MCF 10A (cell line): ENCODE results near the gene TNFRSF8. TPM values are rescaled to one million over a fixed set of nuclear protein-coding genes. Genes with fewer than 3 reads are reported as not detected.

ENCODE experiments used
- BruUV-seq: library from RNA; stranded (reverse); fragments of 400-500 nt; replicated peaks from 2 replicates; lab custom pipeline; 2021; lab: Mats Ljungman, UMichigan
- CTCF ChIA-PET: fragments of 300-600 bp; sonication (Branson Sonifier 250); formaldehyde crosslinking; extraction: SDS; loops from one replicate; lab custom pipeline; 2021; ENCODE audit warnings: antibody characterized with exemption, inconsistent platforms; lab: Yijun Ruan, JAX
- POLR2A ChIA-PET: fragments of 300-600, 350-650 bp; sonication (Branson Sonifier 250); formaldehyde crosslinking; extraction: SDS; loops from one replicate; lab custom pipeline; 2020; ENCODE audit warnings: antibody characterized with exemption, inconsistent platforms; lab: Yijun Ruan, JAX
- DNase-seq: peaks from one replicate; pipeline ENCODE4 v3.0.0-alpha.2; 2018; ENCODE audit not compliant: unreplicated experiment
- H3K27ac Mint-ChIP-seq: one replicate; pipeline ENCODE4 v1.8.0; 2022; ENCODE audit warnings: mild to moderate bottlenecking, low read depth, mixed read lengths; ENCODE audit not compliant: unreplicated experiment
- H3K27me3 Mint-ChIP-seq: one replicate; pipeline ENCODE4 v1.8.0; 2022; ENCODE audit warnings: mixed read lengths; ENCODE audit not compliant: insufficient read depth, unreplicated experiment
- H3K36me3 Mint-ChIP-seq: one replicate; pipeline ENCODE4 v1.8.0; 2022; ENCODE audit warnings: mild to moderate bottlenecking, moderate library complexity, mixed read lengths; ENCODE audit not compliant: insufficient read depth, unreplicated experiment
- H3K4me1 Mint-ChIP-seq: one replicate; pipeline ENCODE4 v1.8.0; 2022; ENCODE audit warnings: mixed read lengths; ENCODE audit not compliant: insufficient read depth, unreplicated experiment
- H3K4me3 Mint-ChIP-seq: one replicate; pipeline ENCODE4 v1.8.0; 2022; ENCODE audit warnings: mild to moderate bottlenecking, moderate library complexity, mixed read lengths; ENCODE audit not compliant: unreplicated experiment
- H3K9me3 Mint-ChIP-seq: one replicate; pipeline ENCODE4 v1.8.0; 2022; ENCODE audit warnings: mixed read lengths; ENCODE audit not compliant: unreplicated experiment
- intact Hi-C: fragments of 100-400 bp; cut with micrococcal nuclease; formaldehyde crosslinking; loops from 2 replicates; pipeline ENCODE4 v1.14.1; 2022
- total RNA-seq: library from RNA; stranded (reverse); gene quantifications from 2 replicates; pipeline ENCODE4 v1.2.3, GENCODE V29; 2022
- TF ChIP-seq, protein P1 (sequence below): fragments of 200-600 bp; IDR thresholded peaks from one replicate; pipeline ENCODE4 v1.8.0; 2022; ENCODE audit warnings: antibody characterized with exemption, mild to moderate bottlenecking; ENCODE audit not compliant: unreplicated experiment

TNFRSF8 gene
- total RNA-seq, 1 experiment from 2014 or later = not detected

DNA sequence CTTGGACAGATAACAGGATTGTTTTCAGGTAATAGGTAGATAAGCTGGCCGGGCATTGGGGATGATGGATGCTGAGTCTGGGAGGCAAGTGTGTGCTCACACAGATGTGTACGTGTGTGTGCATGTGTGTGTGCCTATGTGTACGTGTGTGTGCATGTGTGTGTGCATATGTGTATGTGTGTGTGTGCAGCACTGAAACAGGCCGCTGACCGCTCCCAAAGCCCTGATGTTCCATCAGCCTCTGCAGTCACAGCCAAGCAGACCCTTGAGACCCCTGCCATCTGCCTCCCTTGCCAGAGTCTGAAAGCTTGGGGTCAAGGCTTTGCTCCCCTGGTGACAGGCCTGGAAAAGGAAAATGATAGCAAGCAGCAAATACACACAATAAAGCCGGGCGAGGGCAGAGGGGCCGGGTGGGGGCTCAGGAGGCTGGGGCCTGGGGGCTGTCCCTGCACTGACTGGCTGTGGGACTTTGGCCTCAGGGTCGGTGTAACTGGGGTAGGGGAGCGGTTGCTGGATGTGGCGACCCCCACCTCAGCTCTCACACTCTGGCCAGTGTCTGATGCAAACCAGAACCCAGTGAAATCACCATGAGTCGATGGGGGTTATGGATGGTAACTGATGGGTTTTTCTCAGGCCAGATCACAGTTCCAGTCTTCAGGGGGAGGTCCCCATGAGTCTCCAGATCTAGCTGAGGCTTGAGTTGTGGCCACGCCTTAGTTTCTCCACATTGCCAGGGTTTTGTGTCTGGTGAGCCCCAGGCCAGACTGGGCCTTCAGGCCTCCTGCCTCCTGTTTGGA, 9.2 kb upstream of the TNFRSF8 start:
- H3K27ac Mint-ChIP-seq = no peak overlapping the region
- ChIA-PET POLR2A (interaction anchor here (0.6 kb wide), 1 partner anchor 427 kb away, joined by 3 read pairs; no protein-coding TSS in a partner anchor), CTCF (interaction anchor here (0.6 kb wide), 1 partner anchor 42 kb away, joined by 3 read pairs; no protein-coding TSS in a partner anchor)
- no peak for DNase-seq
- H3K4me1 Mint-ChIP-seq = peaks cover 13% of the 10 kb centered on the region
- TF ChIP-seq, protein P1, sequence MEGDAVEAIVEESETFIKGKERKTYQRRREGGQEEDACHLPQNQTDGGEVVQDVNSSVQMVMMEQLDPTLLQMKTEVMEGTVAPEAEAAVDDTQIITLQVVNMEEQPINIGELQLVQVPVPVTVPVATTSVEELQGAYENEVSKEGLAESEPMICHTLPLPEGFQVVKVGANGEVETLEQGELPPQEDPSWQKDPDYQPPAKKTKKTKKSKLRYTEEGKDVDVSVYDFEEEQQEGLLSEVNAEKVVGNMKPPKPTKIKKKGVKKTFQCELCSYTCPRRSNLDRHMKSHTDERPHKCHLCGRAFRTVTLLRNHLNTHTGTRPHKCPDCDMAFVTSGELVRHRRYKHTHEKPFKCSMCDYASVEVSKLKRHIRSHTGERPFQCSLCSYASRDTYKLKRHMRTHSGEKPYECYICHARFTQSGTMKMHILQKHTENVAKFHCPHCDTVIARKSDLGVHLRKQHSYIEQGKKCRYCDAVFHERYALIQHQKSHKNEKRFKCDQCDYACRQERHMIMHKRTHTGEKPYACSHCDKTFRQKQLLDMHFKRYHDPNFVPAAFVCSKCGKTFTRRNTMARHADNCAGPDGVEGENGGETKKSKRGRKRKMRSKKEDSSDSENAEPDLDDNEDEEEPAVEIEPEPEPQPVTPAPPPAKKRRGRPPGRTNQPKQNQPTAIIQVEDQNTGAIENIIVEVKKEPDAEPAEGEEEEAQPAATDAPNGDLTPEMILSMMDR = no peak
- no peaks in the 10 kb centered on the region for H3K9me3 Mint-ChIP-seq
- H3K4me3 Mint-ChIP-seq = no peak overlapping the region
- intact Hi-C loops = no loop called here
- H3K36me3 Mint-ChIP-seq = no peaks in the 10 kb centered on the region
- H3K27me3 Mint-ChIP-seq = no peaks in the 10 kb centered on the region
- BruUV-seq = no TSS peak

DNA sequence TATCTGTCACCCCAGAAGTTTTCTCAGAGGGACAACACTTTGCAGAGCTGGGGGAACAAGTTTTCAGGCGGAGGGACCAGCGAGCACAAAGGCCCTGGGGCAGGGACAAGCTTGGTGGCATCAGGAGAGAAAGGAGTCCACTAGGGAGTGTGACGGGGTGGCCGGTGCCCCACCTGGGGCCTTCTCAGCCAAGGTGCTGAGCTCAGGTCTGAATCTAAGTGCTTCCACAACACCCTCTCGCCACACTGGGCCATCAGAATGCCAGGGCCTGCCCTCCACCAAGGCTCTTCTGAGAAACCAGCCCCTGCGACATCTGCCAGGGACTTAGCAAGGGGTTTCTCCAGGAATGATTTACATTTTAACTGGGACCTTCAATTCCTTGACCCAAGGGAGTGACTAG, 7.8 kb upstream of the TNFRSF8 start:
- H3K36me3 Mint-ChIP-seq = no peaks in the 10 kb centered on the region

DNA sequence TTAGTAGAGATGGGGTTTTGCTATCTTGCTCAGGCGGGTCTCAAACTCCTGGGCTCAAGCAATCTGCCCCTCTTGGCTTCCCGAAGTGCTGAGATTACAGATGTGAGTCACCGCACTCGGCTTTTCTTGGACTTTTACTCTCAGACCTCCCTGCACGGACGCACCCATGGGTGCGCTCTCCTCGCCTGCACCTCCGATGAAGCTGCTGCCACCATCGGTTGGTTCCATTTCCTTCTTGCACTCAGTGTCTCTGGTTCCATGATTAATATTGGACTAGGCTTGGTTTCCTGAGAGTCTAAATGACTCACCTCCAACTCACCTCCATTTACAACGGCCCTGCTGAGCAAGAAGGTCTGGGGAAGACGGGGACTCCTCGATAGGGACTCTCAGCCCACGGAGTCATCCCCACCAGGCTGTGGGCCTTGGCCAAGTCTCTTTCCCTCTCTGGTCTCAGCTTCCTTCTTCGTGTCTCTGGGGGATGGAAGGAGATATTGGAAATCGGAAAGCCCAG, 6.7 kb upstream of the TNFRSF8 start:
- H3K4me3 Mint-ChIP-seq = no peak overlapping the region
- POLR2A ChIA-PET = interaction anchor here (0.6 to 0.7 kb wide), 3 partner anchors 15 to 149 kb away, joined by 3 to 5 read pairs (median 3); no protein-coding TSS in a partner anchor
- no peak for DNase-seq

More for the DNA sequence above, 7.8 kb upstream of the TNFRSF8 start:
- no peak for DNase-seq
- no peak overlapping the region for H3K4me3 Mint-ChIP-seq
- H3K27ac Mint-ChIP-seq = no peak overlapping the region
- no TSS peak for BruUV-seq
- peaks cover 13% of the 10 kb centered on the region for H3K4me1 Mint-ChIP-seq
- POLR2A ChIA-PET = no interaction called here
- TF ChIP-seq, protein P1 = no peak
- intact Hi-C loops = no loop called here
- CTCF ChIA-PET = no interaction called here
- peaks cover 12% of the 10 kb centered on the region for H3K27me3 Mint-ChIP-seq
- H3K9me3 Mint-ChIP-seq = no peaks in the 10 kb centered on the region

DNA sequence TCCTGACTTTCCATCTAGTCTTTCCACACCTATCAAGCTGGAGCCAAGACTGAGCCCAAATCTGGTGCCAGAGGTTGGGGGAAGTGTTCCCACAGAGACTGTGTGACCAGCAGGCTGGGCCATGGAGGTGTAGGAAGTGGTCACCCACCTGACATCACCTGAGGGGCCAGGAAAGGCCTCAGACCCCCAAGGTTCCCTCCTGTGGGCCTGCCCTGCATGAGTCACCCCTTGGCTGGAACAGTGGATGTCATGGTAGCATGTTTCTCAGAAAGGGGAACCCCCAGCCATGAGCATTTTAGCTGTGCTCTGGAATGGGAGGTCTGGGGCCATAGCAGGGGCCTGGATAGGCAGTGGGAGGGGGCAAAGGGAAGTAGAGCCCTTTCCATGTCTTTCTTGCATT, 5.7 kb upstream of the TNFRSF8 start:
- H3K27ac Mint-ChIP-seq = no peak overlapping the region
- ChIA-PET CTCF (interaction anchor here (0.6 kb wide), 2 partner anchors 205 to 289 kb away, joined by 3 read pairs; no protein-coding TSS in a partner anchor), POLR2A (no interaction called here)
- TF ChIP-seq, protein P1 = no peak
- no peak overlapping the region for H3K4me3 Mint-ChIP-seq
- DNase-seq = peak; percentile 18
- peaks cover 5% of the 10 kb centered on the region for H3K4me1 Mint-ChIP-seq
- intact Hi-C loops = no loop called here
- BruUV-seq = no TSS peak
- H3K27me3 Mint-ChIP-seq = peaks cover 17% of the 10 kb centered on the region
- no peaks in the 10 kb centered on the region for H3K36me3 Mint-ChIP-seq
- H3K9me3 Mint-ChIP-seq = no peaks in the 10 kb centered on the region

More for the DNA sequence above, 6.7 kb upstream of the TNFRSF8 start:
- peaks cover 14% of the 10 kb centered on the region for H3K27me3 Mint-ChIP-seq
- H3K36me3 Mint-ChIP-seq = no peaks in the 10 kb centered on the region
- CTCF ChIA-PET = no interaction called here
- H3K4me1 Mint-ChIP-seq = peaks cover 13% of the 10 kb centered on the region
- BruUV-seq = no TSS peak
- H3K9me3 Mint-ChIP-seq = no peaks in the 10 kb centered on the region
- TF ChIP-seq, protein P1 = no peak
- intact Hi-C loops = no loop called here
- no peak overlapping the region for H3K27ac Mint-ChIP-seq
